Femur (tissue), 1 donor: Measurements from ENCODE around the gene UNC119B.
A peak's percentile ranks its signal among the peaks of the same experiment; 100 is the strongest.
"Not testable (repeated sequence)": the region's sequence is repeated elsewhere in the genome, so short reads cannot be mapped to it uniquely, and the experiment has no call there.

Experiments used
- DNase-seq: peaks from one replicate; pipeline ENCODE4 v3.0.0-alpha.2; 2017

Gene UNC119B

DNA sequence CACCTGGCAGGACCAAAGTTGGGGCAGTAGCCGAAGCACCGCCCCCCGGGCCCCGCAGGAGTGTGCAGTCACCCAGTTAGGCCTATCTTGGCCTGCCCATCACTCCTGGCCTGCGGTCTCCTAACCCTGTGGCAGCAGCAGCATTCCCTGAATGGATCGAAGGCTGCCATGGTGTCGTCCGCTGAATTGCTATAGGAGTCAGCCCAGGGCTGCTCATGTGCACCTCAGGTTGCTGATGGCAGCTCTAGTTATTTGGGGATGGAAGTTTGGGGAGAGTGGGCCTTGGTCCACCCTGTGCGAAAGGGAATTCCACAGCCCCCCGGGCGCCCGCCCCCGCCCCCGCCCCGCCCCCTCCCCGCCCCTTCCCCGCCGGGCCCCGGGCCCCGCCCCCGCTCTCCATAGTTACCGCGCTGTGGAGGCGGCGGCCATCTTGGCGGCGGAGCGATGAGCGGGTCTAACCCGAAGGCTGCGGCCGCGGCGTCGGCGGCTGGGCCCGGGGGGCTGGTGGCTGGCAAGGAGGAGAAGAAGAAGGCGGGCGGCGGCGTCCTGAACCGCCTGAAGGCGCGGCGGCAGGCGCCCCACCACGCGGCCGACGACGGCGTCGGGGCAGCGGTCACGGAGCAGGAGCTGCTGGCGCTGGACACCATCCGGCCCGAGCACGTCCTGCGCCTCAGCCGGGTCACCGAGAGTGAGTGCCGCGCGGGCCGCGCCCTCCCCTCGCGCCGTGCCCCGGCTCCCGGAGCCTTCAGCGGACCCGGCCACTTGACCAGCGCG, at the start of gene UNC119B:
Gene UNC119B, plus strand, starts transcription at position 428 of the 774 bp plus-strand sequence. Its CDS starts 17 bp downstream, at position 445.
- peak; percentile 82 for DNase-seq

- no peak for DNase-seq
Observed at GRCh38 chr12:120661432-120661831, 48.8 kb upstream of the UNC119B start.

- DNase-seq, result no peak
Observed at GRCh38 chr12:120662879-120663278, 47.4 kb upstream of the UNC119B start.

GRCh38 chr12:120663741-120664140, 46.5 kb upstream of the UNC119B start:
- no peak for DNase-seq

DNA sequence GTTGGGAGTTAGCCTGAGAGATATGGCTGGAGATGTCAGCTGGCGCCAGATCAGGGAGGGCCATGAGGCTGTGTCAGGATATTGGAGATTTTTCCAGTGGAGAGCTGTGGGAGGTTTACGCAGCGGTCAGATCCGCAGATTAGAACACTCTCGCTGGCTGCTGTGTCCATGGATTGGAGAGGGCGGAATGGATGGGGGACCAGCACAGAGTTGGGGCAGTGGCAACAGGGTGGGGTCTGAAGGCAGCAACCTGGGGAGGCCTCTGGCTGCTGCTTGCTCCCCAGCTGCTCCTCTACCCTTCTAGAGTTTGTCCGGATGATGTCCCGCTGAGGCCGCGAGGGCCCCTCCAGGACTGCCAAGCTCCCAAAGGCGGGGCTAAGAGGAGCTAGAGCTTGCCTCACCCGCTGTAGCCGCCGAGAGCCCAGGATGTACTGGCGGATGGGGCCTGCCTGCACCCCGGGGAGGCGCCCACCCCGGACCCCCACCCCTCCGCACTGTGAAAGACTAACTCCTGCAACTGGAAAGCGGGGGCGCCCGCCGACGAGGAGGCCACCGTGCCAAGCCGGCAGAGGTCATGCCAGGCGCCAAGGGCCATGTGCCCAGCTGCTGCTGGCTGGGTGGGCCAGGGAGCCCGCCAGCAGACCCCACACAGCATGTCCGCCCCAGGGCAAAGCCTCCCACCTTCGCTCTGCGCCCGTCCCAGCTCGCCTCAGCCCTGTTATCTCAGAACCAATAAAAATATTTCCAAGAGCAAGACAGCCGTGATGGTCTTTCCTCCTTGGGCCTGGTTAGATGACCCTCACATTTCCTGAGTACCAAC, 43.5 kb upstream of the UNC119B start:
- peak; percentile 46 for DNase-seq

DNA sequence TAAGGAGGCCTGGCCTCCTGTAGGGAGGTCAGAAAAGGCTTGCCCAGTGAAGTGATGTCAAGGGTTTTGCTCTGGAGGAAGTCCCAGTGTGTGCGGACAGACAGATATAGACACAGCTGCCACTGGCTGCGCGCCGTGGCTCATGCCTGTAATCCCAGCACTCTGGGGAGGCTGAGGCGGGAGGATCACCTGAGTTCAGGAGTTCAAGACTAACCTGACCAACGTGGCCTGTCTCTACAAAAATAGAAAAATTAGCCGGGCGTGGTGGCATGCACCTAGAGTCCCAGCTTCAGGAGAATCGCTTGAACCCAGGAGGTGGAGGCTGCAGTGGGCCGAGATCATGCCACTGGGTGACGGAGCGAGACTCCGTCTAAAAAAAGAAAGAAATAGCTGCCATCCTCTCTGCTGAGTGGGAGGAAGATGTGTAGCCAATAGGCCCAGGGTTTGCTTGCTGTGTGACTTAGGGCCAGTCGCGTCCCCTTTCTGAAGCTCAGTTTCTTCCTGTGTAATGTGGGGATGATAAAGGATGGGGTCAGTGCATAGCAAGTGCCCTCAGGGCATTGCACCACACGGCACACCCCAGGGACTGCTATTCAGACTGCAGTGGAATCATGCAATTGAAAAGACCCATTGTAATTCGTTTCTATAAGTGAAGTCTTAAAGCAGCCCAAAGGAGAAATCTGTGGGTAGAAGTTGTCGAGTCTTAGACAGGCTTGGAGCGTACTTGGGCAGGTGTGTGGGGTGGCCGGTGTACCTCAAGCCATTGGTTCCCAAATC, 42.0 kb upstream of the UNC119B start:
- no peak for DNase-seq

GRCh38 chr12:120668868-120669840, 41.1 kb upstream of the UNC119B start:
- DNase-seq, result peak; percentile 52

- not testable (repeated sequence) for DNase-seq
Observed at GRCh38 chr12:120670237-120670636, 40.0 kb upstream of the UNC119B start.

- no peak for DNase-seq
Observed at GRCh38 chr12:120670667-120671066, 39.6 kb upstream of the UNC119B start.

DNA sequence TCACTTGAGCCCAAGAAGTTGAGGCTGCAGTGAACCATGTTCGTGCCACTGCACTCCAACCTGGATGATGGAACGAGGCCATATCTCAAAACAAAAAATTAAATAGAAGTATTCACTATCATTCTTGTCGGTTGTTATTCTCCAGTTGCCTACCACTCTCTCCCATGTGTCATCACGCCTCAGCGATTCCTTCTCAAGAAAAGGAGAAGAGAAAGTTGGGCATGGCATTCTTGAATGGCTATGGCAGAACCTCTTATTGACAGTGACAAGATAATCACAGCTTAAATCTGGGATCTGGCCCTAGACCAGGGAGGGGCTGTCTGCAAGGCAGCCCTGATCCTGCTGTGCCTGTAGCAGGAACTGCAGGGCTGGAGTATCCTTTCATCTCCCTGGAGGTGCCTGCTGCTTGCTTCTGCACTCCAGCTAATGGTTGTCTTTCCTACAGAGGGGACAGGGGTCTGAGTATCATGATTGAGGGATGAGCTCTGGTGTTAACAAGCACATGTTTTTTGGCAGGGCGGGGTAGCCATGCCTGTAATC, 36.1 kb upstream of the UNC119B start:
- DNase-seq, result no peak

GRCh38 chr12:120677765-120678473, 32.3 kb upstream of the UNC119B start:
- DNase-seq, result no peak

- DNase-seq, result no peak
Observed at GRCh38 chr12:120678572-120678971, 31.7 kb upstream of the UNC119B start.

DNA sequence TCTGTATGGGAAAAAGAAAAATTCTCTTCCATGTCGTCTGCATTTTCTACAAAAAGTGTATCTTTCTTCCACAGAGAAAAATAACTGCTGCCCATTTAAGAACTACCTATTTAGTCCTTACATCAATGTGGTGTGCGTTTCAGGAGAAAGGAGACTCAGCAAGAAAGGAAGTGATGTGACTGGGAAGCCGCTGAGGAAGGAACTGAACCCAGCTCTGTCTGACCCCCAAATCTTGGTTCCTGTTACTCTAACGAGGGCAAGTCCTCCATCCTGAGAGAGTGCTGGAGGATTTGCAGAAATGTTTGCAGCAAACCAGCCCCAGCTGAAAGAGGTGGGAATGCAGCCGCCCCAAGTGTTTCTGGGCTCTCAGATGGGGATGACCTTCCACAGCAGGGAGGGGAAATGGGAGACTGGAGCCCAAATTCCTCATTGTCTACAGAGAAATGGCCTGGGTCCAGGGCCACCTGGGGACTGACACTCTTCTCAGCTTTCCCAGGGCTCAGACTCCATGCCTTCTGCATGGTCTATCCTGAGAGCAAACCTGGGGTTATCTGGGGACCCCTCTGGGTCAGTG, 30.0 kb upstream of the UNC119B start:
- DNase-seq, result no peak

- no peak for DNase-seq
Observed at GRCh38 chr12:120684523-120684932, 25.7 kb upstream of the UNC119B start.

- DNase-seq, result no peak
Observed at GRCh38 chr12:120685522-120685921, 24.7 kb upstream of the UNC119B start.

GRCh38 chr12:120686151-120686689, 24.0 kb upstream of the UNC119B start:
- peak; percentile 96 for DNase-seq

DNA sequence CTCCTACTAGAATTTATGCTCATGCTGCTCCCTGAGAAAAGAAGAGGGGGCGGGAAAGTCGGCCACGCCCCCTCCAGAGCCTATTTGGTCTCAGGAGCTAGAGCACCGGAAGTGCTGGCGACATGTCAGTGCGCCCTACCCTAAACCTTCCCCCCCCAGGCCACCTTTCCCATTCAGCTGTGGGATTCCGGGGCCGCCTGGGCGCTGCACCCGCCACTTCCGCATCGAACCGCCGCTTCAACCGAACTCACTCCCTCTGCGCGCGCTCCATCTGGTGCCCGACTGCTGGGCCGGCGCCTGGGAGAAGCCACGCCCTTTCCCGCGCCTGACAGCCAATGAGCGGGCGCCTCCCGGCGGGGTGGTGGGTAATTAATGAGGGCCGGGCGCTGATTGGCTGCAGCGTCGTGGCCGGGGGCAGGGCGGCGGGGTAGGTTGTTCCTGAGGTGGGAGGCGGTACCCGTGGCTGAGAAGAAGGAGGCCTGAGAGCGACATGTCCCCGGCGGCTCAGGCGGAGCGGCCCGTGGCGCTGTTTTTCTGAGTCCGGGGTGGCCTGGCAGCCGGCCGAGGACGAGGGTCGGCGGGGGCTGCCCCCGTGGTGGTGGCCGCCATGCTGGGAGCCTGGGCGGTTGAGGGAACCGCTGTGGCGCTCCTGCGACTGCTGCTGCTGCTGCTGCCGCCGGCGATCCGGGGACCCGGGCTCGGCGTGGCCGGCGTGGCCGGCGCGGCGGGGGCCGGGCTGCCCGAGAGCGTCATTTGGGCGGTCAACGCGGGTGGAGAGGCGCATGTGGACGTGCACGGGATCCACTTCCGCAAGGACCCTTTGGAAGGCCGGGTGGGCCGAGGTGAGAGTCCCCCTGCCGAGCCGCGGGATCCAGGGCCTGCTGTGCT, 23.3 kb upstream of the UNC119B start, which contains the start of gene MLEC:
Gene MLEC, plus strand, starts transcription at position 460 of the 888 bp plus-strand sequence. Its CDS starts 148 bp downstream, at position 608.
- peak; percentile 99 for DNase-seq

- DNase-seq, result no peak
Observed at GRCh38 chr12:120687578-120688289, 22.5 kb upstream of the UNC119B start.
